GM12864 (cell line): Measurements from ENCODE around the gene TRIM5.

Experiments used
- DNase-seq: peaks from one replicate; pipeline ENCODE4 v3.0.0-alpha.2; 2011; ENCODE audit warnings: low read depth
- H3K4me3 ChIP-seq: 2 replicates; pipeline ENCODE4 v1.5.1; 2011; ENCODE audit warnings: mild to moderate bottlenecking, low read depth, low read length, control low read depth
- TF ChIP-seq, protein P1 (sequence below): IDR thresholded peaks from 2 replicates; pipeline ENCODE4 v1.5.1; 2011; ENCODE audit warnings: low read depth, mild to moderate bottlenecking, moderate library complexity, low read length, control low read depth, inconsistent platforms; ENCODE audit errors: missing control alignments

Gene TRIM5

DNA sequence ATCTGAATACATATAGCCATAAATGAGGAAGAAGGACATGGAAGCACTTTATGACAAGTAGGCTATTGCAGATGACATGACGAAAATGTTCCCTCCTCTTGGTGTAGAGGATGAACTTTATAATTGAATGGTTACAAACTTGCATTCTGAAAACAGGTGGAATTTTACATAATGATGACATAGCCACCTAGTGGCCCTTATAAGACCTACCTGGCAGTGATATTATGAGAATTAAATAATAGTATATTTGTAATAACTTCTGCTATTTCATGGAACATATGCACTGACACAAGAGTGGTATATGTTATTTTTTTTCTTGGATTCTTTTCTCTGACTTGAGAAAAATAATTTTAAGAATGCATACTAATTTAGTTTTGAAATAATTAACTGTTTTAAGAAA is 27.6 kb upstream of the TRIM5 start:
- no peak overlapping the region for H3K4me3 ChIP-seq
- TF ChIP-seq, protein P1, sequence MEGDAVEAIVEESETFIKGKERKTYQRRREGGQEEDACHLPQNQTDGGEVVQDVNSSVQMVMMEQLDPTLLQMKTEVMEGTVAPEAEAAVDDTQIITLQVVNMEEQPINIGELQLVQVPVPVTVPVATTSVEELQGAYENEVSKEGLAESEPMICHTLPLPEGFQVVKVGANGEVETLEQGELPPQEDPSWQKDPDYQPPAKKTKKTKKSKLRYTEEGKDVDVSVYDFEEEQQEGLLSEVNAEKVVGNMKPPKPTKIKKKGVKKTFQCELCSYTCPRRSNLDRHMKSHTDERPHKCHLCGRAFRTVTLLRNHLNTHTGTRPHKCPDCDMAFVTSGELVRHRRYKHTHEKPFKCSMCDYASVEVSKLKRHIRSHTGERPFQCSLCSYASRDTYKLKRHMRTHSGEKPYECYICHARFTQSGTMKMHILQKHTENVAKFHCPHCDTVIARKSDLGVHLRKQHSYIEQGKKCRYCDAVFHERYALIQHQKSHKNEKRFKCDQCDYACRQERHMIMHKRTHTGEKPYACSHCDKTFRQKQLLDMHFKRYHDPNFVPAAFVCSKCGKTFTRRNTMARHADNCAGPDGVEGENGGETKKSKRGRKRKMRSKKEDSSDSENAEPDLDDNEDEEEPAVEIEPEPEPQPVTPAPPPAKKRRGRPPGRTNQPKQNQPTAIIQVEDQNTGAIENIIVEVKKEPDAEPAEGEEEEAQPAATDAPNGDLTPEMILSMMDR: peak; percentile 43
- no peak for DNase-seq

DNA sequence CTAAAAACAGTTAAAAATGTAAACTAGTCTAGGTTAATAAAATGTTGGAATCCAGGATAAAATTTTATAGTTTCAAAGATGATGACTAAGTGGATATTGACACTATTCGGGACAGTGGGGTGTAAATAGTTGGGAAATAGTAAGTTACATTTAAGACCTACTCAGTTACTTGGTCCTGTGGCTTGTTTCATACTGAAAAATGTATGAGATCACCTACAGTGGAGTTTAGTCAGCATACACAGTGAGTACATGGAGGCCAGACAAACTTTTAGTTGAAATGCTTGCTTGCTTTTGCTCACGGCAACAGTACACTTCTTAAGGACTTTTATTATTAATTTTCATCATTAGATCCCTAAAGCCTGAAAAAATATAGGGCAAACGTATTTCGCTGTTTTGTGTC is 20.8 kb upstream of the TRIM5 start:
- DNase-seq: no peak
- TF ChIP-seq, protein P1: no peak
- no peak overlapping the region for H3K4me3 ChIP-seq

DNA sequence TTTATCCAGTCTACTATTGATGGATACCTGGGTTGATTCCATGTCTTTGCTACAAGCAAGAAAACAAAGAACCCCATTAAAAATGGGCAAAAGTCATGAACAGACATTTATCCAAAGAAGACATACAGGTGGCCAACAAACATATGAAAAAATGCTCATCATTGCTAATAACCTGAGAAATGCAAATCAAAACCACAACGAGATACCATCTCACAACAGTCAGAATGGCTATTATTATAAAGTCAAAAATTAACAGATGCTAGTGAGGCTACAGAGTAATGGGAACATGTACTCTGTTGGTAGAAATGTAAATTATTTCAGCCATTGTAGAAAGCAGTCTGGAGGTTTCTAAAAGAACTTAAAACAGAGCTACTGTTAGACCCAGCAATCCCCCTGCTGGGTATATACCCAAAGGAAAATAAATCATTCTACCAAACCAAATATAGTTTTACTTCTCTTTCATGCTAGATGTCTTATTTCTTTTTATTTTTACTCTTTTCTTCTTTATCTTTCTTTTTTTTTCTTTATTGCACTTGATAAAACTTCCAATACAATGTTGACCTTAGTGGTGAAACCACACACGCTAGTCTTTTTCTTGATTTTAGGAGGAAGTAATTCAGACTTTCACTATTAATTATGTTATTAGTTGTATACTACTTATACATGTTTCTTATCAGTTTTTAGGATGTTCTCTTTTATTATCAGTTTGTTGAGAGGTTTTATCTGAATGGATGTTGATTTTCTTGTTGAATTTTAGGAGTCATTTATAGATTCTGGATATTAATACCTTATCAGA is 19.1 kb upstream of the TRIM5 start:
- DNase-seq: no peak
- TF ChIP-seq, protein P1: no peak
- no peak overlapping the region for H3K4me3 ChIP-seq

DNA sequence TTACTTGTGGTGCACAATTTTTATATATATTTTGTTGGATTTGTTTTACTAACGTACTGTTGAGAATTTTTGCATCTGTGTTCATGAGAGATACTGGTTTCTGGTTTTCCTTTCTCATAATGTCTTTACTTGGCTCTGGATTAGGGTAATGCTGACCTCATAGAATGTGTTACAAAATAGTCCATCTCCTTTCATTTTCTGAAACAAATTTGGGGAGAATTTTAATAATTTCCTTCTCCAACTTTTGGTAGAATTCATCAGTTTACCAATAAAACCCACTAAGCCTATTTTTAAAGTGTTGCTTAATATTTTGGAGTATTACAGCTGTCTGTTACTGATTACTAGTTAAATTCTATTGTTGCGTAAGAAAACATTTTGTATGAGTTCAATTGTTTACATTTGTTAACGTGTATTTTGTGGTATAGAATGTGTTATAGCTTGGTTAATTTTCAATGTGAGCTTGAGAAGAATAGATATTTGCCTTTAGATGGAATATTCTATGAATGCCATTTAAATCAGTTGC is 16.2 kb upstream of the TRIM5 start:
- no peak overlapping the region for H3K4me3 ChIP-seq
- no peak for DNase-seq
- TF ChIP-seq, protein P1: no peak

DNA sequence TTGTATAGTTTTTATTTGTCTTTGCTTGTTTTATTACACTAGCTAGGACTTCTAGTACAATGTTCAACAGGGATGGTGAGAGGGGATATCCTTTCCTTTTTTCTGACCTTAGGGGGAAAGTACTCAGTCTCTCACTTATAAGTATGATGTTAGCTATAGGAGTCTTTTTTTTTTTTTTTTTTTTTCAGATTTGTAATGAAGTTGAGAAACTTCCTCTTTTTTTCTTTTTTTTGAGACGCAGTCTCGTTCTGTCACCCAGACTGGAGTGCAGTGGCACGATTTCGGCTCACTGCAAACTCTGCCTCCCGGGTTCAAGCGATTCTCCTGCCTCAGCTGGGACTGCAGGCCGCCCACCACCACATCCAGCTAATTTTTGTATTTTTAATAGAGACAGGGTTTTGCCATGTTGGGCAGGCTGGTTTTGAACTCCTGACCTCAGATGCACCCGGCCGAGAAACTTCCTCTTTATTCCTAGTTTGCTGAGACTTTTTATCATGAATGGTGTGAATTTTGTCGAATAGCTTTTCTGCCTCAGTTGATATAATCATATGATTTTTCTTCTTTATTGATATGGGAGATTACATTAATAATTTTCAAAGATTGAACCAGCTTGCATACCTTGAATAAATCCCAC is 15.7 kb upstream of the TRIM5 start:
- no peak overlapping the region for H3K4me3 ChIP-seq
- no peak for DNase-seq
- TF ChIP-seq, protein P1: no peak

DNA sequence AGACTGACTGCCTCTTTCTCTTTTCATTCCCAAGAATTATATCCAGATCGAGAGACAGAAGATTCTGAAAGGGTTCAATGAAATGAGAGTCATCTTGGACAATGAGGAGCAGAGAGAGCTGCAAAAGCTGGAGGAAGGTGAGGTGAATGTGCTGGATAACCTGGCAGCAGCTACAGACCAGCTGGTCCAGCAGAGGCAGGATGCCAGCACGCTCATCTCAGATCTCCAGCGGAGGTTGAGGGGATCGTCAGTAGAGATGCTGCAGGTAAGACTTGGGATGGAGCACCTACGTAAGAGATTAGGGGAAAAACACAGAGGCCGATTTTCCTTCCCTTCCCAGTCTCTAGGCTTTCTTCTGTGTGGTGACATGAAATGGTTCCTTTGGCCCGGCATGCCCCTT is 13.4 kb upstream of the TRIM5 start:
- no peak overlapping the region for H3K4me3 ChIP-seq
- no peak for DNase-seq
- TF ChIP-seq, protein P1: no peak

DNA sequence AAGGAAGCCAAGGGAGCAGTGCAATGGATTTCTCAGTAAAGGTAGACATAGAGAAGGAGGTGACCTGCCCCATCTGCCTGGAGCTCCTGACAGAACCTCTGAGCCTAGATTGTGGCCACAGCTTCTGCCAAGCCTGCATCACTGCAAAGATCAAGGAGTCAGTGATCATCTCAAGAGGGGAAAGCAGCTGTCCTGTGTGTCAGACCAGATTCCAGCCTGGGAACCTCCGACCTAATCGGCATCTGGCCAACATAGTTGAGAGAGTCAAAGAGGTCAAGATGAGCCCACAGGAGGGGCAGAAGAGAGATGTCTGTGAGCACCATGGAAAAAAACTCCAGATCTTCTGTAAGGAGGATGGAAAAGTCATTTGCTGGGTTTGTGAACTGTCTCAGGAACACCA is 11.3 kb upstream of the TRIM5 start:
- no peak for DNase-seq
- TF ChIP-seq, protein P1: no peak

More for the DNA sequence above, 11.3 kb upstream of the TRIM5 start:
- H3K4me3 ChIP-seq: no peak overlapping the region
